ENCODE data around the gene AZIN2.

Gene AZIN2

GRCh38 chr1:33080885-33081553 lies at the start of gene AZIN2:
TSS of gene AZIN2 (plus strand) at chr1:33081153. CDS start at chr1:33082250, 1,097 bp downstream.
- H3K27ac Mint-ChIP-seq = no peak within 1 kb of the TSS
- TF ChIP-seq CTCF (IDR thresholded peaks at IDR 0.05) = no peak
- DNase-seq = peak; percentile 100
- peaks cover 51% of the 10 kb centered on the region for H3K27me3 Mint-ChIP-seq (ENCODE audit: low read depth, poor library complexity)
- H3K4me3 Mint-ChIP-seq = peak within 1 kb of the TSS; percentile 86
- peaks cover 21% of the 10 kb centered on the region for H3K4me1 Mint-ChIP-seq
- H3K9me3 Mint-ChIP-seq = no peaks in the 10 kb centered on the region
- H3K36me3 Mint-ChIP-seq (ENCODE audit: low read depth) = no peaks in the 10 kb centered on the region

- H3K27ac Mint-ChIP-seq = peak overlapping the region; percentile 76
- DNase-seq = no peak
- peaks cover 62% of the 10 kb centered on the region for H3K36me3 Mint-ChIP-seq (ENCODE audit: low read depth)
- H3K9me3 Mint-ChIP-seq = no peaks in the 10 kb centered on the region
- H3K4me3 Mint-ChIP-seq = no peak overlapping the region
- peaks cover 78% of the 10 kb centered on the region for H3K4me1 Mint-ChIP-seq
- no peaks in the 10 kb centered on the region for H3K27me3 Mint-ChIP-seq (ENCODE audit: low read depth, poor library complexity)
- no peak for TF ChIP-seq CTCF (IDR thresholded peaks at IDR 0.05)
Observed at GRCh38 chr1:33031506-33031905, 49.4 kb upstream of the AZIN2 start.

- Mint-ChIP-seq H3K4me3 (no peak overlapping the region), H3K27me3 (ENCODE audit: low read depth, poor library complexity) (peaks cover 4% of the 10 kb centered on the region), H3K36me3 (ENCODE audit: low read depth) (peaks cover 65% of the 10 kb centered on the region), H3K27ac (no peak overlapping the region), H3K4me1 (peaks cover 81% of the 10 kb centered on the region), H3K9me3 (peaks cover 6% of the 10 kb centered on the region)
- TF ChIP-seq CTCF (IDR thresholded peaks at IDR 0.05) = no peak
- no peak for DNase-seq
Observed at GRCh38 chr1:33032126-33032869, 48.7 kb upstream of the AZIN2 start.

GRCh38 chr1:33036051-33036525 lies 44.9 kb upstream of the AZIN2 start:
- TF ChIP-seq CTCF (IDR thresholded peaks at IDR 0.05) = no peak

GRCh38 chr1:33036526-33037503 lies 44.1 kb upstream of the AZIN2 start, which contains the start of gene AK2:
TSS of gene AK2 (minus strand) at chr1:33036883. CDS start at chr1:33036828, 55 bp downstream.
- peak within 1 kb of the TSS; percentile 87 for H3K4me3 Mint-ChIP-seq
- H3K4me1 Mint-ChIP-seq = peaks cover 65% of the 10 kb centered on the region
- peaks cover 28% of the 10 kb centered on the region for H3K36me3 Mint-ChIP-seq (ENCODE audit: low read depth)
- DNase-seq = peak; percentile 86
- peaks cover 4% of the 10 kb centered on the region for H3K27me3 Mint-ChIP-seq (ENCODE audit: low read depth, poor library complexity)
- no peak for TF ChIP-seq CTCF (IDR thresholded peaks at IDR 0.05)
- peak within 1 kb of the TSS; percentile 69 for H3K27ac Mint-ChIP-seq
- H3K9me3 Mint-ChIP-seq = peaks cover 7% of the 10 kb centered on the region

More at GRCh38 chr1:33036051-33036525, 44.9 kb upstream of the AZIN2 start:
- Mint-ChIP-seq H3K9me3 (peaks cover 7% of the 10 kb centered on the region), H3K27me3 (ENCODE audit: low read depth, poor library complexity) (peaks cover 4% of the 10 kb centered on the region), H3K36me3 (ENCODE audit: low read depth) (peaks cover 33% of the 10 kb centered on the region), H3K4me3 (peak overlapping the region; percentile 87), H3K27ac (no peak overlapping the region), H3K4me1 (peaks cover 72% of the 10 kb centered on the region)
- DNase-seq = no peak

All from nephron progenitor cell (in vitro differentiated cells).